PC-3 (cell line): Measurements from ENCODE around the gene ZNF606.

ENCODE experiments used
- CTCF ChIP-seq: fragments of 300-600 bp; sonication (generic); conservative IDR thresholded peaks from 2 replicates; pipeline ENCODE4 v1.5.1; 2017; ENCODE audit warnings: antibody characterized with exemption, low read depth, mild to moderate bottlenecking, low read length
- EZH2 ChIP-seq: fragments of 300-600 bp; sonication (generic); IDR thresholded peaks from one replicate; pipeline ENCODE4 v1.6.1; 2017; ENCODE audit warnings: antibody characterized with exemption, mild to moderate bottlenecking, low read length; ENCODE audit not compliant: unreplicated experiment

GRCh38 chr19:57974434-57974833, 28.2 kb downstream of the ZNF606 start, which contains the start of gene C19orf18:
- no peak for TF ChIP-seq CTCF
- TF ChIP-seq EZH2: no peak
